ENCODE data around the gene VCAN.

DNA sequence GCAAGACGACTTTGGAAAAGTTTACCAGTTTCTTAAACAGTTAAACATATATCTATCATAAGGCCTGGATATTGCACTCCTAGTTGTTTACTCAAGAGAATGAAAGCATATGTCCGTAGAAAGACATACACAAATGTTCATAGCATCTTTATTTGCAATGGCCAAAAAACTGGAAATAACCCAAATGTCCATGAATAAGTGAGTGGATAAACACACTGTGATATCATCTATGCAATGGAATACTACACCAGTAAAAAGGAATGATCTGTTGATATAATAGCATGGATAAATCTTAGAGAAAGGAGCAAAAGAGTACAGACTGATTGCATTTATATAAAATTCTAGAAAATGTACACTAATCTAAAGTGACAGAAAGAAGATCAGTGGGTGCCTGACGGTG, 28.0 kb upstream of the VCAN start:
- TF ChIP-seq, protein P1, sequence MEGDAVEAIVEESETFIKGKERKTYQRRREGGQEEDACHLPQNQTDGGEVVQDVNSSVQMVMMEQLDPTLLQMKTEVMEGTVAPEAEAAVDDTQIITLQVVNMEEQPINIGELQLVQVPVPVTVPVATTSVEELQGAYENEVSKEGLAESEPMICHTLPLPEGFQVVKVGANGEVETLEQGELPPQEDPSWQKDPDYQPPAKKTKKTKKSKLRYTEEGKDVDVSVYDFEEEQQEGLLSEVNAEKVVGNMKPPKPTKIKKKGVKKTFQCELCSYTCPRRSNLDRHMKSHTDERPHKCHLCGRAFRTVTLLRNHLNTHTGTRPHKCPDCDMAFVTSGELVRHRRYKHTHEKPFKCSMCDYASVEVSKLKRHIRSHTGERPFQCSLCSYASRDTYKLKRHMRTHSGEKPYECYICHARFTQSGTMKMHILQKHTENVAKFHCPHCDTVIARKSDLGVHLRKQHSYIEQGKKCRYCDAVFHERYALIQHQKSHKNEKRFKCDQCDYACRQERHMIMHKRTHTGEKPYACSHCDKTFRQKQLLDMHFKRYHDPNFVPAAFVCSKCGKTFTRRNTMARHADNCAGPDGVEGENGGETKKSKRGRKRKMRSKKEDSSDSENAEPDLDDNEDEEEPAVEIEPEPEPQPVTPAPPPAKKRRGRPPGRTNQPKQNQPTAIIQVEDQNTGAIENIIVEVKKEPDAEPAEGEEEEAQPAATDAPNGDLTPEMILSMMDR (IDR thresholded peaks at IDR 0.05; ENCODE audit: low read depth, low read length, poor library complexity, severe bottlenecking): no peak
- no peak for TF ChIP-seq EZH2phosphoT487 (IDR thresholded peaks at IDR 0.05; ENCODE audit: borderline replicate concordance, low read length)
